HFF-Myc (cell line): ENCODE results near the gene USP20.

ENCODE experiments used
- DNase-seq: peaks from one replicate; pipeline ENCODE4 v3.0.0-alpha.2; 2011; ENCODE audit warnings: low read depth; ENCODE audit errors: extremely low read depth
- H3K4me3 ChIP-seq: replicated peaks from 2 replicates; pipeline ENCODE4 v1.5.1; 2011; ENCODE audit warnings: low read depth, mild to moderate bottlenecking, control low read depth, low read length
- TF ChIP-seq, protein P1 (sequence below): IDR thresholded peaks from 2 replicates; pipeline ENCODE4 v1.5.1; 2012; ENCODE audit warnings: mild to moderate bottlenecking, low read depth, low read length, control low read depth; ENCODE audit errors: missing control alignments

Gene USP20

DNA sequence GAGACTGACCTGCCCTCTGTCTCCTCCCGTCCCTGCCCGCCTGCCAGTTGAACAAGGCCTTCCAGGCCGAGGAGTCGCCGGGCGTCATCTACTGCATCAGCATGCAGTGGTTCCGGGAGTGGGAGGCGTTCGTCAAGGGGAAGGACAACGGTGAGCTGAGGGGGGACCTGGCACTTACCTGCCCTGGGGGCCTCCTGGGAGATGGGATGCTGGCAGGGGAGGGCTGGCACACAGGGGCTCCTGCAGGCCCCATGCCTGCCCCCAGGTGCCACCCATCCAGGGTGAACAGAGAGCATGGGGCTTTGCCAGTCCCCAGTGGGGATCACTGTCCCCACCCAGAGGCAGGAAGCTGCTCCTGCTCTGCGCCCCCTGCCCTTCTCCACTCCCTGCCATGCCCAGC, 43.0 kb downstream of the USP20 start:
- TF ChIP-seq, protein P1, sequence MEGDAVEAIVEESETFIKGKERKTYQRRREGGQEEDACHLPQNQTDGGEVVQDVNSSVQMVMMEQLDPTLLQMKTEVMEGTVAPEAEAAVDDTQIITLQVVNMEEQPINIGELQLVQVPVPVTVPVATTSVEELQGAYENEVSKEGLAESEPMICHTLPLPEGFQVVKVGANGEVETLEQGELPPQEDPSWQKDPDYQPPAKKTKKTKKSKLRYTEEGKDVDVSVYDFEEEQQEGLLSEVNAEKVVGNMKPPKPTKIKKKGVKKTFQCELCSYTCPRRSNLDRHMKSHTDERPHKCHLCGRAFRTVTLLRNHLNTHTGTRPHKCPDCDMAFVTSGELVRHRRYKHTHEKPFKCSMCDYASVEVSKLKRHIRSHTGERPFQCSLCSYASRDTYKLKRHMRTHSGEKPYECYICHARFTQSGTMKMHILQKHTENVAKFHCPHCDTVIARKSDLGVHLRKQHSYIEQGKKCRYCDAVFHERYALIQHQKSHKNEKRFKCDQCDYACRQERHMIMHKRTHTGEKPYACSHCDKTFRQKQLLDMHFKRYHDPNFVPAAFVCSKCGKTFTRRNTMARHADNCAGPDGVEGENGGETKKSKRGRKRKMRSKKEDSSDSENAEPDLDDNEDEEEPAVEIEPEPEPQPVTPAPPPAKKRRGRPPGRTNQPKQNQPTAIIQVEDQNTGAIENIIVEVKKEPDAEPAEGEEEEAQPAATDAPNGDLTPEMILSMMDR = no peak
- DNase-seq = no peak
- H3K4me3 ChIP-seq = no peak overlapping the region

DNA sequence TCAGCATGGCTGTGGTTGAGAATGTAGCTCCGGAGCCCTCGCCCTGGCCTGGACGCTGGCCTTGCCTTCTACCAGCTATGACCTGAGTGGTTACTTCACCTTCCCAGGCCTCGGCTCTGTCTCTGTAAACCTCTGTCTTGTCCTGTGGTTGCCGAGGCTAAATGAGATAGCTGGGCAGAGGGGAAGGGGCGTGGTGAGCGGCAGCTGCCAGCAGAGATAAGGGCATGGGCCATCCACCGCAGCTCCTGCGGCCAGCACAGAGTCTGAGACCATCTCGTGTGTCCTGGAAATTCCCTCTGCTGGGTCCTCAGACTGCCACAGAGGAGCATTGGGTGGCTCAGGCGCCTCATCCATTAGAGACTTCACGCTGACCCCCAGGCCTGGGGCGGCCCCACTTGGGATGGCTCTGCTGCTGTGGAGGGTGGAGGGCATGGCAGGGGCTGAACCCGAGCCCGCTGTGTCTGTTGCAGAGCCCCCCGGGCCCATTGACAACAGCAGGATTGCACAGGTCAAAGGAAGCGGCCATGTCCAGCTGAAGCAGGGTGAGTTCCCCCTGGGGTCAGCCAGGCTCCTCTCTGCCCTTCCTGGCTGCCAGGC, 43.9 kb downstream of the USP20 start:
- TF ChIP-seq, protein P1 = no peak
- no peak overlapping the region for H3K4me3 ChIP-seq
- DNase-seq = no peak

DNA sequence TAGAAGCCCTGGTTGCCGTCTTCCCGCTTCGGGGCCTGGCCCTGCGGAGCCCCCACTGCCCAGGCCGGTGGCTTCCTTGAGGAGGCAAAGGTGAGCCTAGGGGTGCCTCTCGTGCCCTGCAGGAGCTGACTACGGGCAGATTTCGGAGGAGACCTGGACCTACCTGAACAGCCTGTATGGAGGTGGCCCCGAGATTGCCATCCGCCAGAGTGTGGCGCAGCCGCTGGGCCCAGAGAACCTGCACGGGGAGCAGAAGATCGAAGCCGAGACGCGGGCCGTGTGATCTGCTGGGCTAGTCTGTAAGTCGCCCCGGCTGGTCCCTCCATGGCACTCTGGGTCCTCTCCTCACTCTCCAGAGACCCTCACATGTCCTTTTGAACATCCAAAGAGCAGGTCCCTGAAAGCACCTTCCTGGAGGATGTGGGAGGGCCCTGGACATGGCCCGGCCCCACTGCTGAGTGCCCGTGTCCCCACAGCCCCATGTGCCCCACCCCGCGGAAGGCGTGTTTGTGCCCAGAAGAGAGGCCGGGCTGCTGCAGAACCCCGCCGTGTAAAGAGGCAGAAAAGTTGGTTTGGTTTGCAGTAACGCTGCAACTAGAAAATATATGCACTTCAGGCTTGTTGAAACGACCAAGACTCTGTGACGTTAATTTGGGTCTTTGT, 44.9 kb downstream of the USP20 start:
- no peak overlapping the region for H3K4me3 ChIP-seq
- no peak for DNase-seq
- TF ChIP-seq, protein P1 = no peak

DNA sequence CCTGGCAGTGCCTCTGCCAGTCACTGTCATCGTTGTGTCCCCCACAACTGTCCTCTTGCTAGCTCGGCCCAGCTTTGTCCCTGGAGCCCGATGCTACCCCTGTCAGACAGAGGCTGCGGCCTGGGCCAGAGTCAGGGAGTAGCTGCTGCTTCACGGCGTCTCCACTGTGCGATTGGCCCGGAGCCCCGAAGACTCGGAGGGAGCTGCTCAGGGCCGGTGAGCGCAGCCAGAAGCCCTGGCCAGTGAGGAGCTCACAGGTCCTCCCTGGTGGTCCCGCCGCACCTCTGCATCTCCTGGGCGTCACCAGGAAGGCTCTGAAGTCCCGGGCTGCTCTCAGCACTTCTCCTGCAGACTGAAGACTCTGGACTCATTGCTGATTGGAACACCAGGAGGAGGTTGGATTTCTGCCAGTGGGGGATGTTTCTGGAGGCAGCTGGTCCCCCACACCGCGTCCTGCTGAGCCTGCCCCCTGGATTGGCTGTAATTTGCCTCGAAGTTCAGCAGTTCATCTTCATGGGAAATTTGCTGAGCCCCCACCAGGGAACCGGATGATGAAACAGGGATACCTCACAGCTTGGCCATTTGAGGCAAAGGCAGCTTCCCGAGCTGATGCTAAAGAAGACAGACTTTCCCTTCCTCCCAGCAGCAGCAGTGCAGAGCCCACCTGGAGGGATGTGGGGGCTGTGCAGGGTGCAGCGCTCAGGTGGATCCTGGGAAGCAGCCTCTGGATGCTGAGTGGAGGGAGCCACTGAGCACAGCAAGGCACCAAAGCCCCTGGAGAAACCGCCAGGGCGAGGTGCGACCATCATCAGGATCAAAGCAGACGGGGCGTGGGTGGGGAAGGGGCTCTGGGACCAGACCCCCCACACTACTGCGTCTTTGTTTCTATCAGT, 45.6 kb downstream of the USP20 start:
- TF ChIP-seq, protein P1 = no peak
- no peak overlapping the region for H3K4me3 ChIP-seq
- DNase-seq = no peak

DNA sequence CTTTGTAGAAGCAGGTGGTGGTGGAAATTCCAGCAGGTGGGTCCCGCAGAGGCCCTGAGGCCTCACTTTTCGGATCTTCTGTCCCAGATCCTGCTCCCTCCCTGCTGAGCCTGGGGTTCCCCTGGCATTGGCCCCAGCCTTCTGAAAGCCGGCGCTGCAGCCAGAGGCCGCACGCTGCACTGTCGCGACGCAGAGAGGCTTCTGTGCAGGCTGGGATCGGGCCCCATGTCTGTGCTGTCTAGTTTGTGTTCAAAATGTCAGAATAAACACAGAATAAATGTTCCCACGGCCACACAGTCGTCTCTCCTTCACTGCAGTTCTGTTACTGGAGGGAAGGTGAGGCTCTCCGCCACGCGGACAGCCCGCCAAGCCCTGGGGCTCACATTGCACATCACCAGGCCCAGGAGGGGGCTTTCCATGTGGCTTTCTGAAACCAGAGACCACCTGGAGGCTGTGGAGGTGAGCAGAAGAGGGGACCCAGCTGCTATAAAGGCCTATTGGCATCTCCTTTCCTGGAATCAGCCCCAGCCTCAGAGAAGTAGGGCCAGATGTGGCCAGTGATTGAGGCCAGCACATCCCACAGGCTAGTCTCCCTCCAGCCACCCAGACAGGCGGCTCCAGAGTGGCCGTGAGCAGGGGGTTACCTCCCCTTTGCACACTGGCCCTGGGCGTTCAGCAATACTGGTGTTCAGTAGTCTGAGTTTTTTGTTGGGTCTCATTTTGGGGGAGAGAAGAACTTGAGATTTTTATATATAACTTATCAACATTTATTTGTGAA, 46.5 kb downstream of the USP20 start:
- no peak overlapping the region for H3K4me3 ChIP-seq
- TF ChIP-seq, protein P1 = no peak
- no peak for DNase-seq
